COR-L47 (cell line): ENCODE measurements around the gene HSP90AB1.

ENCODE experiments used
- DNase-seq: peaks from one replicate; lab custom pipeline; 2025; lab: John Stamatoyannopoulos, UW

The HSP90AB1 gene

DNA sequence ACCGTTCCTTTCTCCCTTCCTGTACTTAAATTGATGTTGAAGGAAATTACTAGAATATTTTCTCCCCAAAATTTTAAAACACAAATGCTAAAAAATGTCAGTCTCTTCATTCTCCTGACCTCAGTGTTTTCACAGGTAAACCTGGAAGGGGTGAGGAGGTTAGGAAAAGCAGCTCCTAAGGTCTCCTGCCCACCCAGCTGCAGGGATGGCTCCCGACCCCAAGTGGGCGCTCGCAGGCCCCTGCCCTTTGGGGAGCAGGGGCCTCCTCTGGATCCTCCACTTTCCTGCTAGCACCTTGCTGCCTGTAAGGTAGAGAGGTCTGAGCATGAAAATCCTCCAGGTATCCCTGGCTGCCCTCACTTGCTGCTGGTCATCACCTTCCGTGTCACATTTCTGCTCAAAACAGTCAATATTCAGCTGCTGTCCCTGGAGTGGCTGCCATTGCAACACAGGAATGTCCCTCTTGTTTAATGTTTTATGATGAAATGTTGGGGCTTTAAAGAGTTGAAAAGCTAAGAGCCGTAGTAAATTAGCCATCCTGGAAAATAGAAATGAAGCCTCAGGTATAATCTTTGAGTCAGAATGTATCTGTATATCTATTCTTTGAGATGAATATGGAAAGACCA lies 10.9 kb upstream of the HSP90AB1 start:
- no peak for DNase-seq

DNA sequence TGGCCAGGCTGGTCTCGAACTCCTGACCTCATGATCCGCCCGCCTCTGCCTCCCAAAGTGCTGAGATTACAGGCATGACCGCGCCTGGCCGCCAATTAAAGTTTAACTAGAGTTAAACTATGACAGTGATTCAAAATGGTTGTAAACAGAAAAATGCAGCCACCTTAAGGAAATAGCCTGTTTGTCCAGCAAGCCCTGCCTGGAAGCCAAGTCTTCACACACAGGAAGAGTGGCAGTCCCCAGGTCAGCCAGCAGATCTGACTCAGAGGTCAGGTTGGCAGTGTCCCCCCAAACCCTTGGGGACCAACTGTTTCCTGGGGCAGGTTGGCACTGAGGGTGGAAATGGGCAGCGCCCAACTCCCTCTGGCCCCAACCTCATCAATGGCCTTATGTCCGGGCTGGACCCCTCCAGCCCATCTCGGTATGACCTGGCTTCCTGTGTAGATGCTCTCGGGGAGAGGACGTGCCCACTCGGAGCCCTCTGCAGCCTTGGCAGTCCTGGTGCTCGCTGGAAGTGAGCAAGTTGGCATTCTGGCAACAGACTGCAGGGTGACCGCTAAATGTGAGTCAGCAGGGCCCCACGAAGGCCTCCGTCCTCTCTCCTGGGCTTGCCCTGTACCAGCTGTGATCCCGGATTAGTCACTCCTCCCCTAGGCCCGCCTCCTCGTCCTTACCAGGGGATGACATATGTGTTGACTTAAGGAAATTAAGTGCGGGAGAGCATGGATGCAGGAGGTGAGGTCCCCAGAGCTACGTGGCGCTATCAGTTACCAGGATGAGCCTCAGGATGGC lies 9.7 kb upstream of the HSP90AB1 start:
- peak; percentile 69 for DNase-seq

- DNase-seq: peak; percentile 56
These were observed 9.0 kb upstream of the HSP90AB1 start for GRCh38 chr6:44237813-44238433.

DNA sequence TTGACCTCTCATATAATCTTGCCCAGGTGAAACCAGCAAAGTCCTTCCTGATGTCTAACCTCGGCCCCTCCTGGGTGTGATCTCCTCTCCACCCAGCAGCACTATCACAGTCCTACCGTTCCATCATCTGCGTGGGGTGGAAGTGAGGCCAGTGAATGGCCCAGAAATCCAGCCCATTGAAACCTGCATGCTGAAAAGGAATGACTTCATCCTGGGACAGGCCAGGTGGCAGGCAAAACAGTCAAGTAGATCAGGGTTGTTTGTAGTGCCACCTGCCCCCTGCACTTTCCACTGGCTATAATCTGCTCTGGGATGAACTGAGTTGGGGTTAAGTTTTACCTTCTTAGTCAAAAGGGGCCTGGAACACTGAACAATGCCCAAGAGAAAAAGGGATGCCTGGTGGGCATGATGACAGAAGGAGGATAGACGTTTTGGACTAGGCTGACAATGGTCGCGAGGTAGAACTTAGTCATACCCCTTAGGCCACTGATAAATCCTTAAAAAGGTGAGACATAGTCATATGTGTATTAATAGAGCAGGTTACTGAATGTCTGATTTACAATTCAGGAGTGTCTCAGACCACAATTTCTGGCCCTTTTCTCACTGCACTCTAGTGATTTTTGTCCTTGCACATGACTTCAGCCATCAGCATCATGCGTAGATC lies 8.1 kb upstream of the HSP90AB1 start:
- no peak for DNase-seq

- DNase-seq: no peak
These were observed 3.6 kb upstream of the HSP90AB1 start for GRCh38 chr6:44243345-44243744.

- DNase-seq: no peak
These were observed 1.4 kb upstream of the HSP90AB1 start for GRCh38 chr6:44245391-44245911.

DNA sequence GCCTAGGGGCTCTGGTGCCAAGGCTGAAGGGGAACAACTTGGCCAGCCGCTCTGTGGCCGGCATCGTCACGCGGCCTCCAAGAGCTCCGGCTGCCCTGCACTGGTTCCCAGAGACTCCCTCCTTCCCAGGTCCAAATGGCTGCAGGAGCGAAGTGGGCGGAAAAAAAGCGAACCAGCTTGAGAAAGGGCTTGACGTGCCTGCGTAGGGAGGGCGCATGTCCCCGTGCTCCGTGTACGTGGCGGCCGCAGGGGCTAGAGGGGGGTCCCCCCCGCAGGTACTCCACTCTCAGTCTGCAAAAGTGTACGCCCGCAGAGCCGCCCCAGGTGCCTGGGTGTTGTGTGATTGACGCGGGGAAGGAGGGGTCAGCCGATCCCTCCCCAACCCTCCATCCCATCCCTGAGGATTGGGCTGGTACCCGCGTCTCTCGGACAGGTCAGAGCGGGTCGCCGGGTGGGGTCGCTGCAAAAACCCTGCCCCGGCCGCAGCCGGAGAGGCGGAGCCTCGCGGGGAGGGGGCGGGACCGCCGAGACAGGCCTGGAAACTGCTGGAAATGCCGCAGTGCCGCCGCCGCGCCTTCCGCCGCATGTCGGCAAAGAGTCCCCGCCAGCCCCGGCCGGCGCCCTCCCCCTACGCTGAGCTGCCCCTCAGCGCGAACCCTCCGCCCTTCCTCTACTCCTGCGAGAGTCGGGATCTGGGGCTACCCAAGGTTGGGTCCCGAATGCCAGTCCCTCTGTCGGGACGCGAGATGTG lies 814 bp upstream of the HSP90AB1 start:
- peak; percentile 56 for DNase-seq

DNA sequence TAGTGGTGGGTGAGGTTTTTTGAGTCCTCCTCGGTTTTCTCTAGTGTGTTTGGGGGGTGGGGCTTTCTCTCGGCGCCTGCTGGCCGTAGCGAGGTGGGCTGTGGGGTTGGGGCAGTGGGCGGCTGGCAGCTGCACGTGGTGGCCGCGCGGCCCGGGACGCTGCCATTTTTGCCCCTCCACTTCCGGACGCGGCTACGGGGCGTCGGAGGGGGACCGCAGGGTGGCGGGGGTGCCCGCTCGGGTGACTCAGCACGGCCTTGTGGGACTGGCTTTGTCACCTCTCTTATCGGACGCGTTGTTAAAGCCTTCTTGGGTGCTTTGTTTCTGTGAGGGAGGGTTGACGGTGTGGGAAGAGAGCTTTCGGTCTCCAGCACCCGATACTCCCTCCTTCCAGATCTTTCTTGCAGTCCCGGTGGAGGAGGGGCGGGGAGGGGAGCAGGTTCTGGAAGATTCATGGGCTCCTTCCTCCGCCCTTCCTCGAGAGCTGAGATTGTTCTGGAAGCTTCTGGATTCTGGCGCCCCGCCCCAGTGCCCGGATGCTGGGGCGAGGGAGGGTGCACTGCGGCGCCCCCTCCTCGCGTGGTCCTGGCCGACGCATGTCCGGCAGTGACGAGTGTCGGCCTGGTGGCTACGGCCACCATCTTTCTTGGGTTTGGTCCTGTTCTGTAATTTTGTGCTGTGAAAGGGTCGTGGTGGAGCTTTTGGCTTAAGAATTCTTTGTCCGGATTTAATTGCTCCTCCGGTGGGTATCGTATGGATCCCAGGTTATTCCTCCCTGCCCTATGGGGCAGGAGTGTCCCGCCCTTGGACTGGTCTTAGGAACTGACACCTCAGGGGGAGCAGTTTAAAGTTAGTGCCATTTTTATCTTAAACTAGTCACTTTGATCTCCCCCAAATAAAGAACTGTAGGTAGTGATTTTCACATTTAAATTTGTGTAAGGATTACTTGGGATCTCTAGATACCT lies 719 bp downstream of the HSP90AB1 start:
- DNase-seq: peak; percentile 61

GRCh38 chr6:44248579-44248978 lies 1.7 kb downstream of the HSP90AB1 start:
- no peak for DNase-seq

DNA sequence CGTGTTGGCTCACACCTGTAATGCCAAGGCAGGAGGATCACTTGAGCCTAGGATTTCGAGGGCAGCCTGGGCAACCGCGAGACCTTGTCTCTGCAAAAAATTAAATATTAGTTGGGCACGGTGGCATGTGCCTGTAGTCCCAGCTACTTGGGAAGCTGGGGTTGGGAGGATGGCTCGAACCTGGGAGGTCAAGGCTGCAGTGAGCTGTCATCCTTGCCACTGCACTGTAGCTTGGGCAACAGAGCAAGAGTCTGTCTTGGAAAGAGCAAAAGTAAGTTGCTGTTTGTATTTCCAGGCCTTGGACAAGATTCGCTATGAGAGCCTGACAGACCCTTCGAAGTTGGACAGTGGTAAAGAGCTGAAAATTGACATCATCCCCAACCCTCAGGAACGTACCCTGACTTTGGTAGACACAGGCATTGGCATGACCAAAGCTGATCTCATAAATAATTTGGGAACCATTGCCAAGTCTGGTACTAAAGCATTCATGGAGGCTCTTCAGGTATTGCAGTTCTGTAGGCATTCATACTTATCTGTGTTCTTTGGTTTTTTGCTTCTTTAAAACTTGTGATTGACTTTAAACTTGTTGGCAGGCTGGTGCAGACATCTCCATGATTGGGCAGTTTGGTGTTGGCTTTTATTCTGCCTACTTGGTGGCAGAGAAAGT lies 2.3 kb downstream of the HSP90AB1 start:
- no peak for DNase-seq

GRCh38 chr6:44250067-44250717 lies 3.3 kb downstream of the HSP90AB1 start:
- DNase-seq: no peak

GRCh38 chr6:44250718-44251123 lies 3.8 kb downstream of the HSP90AB1 start:
- DNase-seq: no peak

DNA sequence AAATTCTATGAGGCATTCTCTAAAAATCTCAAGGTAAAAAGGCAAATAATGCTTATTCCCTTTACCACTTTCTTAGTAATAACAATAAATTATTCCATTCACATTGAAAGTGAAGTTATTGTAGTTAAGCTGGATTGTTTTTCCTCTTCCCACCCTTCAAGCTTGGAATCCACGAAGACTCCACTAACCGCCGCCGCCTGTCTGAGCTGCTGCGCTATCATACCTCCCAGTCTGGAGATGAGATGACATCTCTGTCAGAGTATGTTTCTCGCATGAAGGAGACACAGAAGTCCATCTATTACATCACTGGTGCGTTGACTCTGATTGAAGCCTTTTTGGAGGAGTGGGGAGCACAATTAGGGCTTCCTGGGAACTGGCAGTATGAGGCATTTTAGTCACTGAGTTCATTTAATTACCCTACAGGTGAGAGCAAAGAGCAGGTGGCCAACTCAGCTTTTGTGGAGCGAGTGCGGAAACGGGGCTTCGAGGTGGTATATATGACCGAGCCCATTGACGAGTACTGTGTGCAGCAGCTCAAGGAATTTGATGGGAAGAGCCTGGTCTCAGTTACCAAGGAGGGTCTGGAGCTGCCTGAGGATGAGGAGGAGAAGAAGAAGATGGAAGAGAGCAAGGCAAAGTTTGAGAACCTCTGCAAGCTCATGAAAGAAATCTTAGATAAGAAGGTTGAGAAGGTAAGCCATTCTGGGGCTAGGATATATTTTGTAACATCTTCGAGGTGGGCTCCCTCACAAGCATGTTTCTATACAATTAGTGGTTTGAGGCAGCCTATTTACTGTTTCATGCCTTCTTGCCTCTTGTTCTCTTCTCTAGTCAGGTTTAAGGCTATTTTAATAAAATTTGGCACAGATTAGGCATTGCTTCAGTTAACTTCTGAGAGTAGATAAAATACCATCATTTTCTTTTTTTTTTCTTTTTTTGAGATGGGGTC lies 4.9 kb downstream of the HSP90AB1 start:
- no peak for DNase-seq

DNA sequence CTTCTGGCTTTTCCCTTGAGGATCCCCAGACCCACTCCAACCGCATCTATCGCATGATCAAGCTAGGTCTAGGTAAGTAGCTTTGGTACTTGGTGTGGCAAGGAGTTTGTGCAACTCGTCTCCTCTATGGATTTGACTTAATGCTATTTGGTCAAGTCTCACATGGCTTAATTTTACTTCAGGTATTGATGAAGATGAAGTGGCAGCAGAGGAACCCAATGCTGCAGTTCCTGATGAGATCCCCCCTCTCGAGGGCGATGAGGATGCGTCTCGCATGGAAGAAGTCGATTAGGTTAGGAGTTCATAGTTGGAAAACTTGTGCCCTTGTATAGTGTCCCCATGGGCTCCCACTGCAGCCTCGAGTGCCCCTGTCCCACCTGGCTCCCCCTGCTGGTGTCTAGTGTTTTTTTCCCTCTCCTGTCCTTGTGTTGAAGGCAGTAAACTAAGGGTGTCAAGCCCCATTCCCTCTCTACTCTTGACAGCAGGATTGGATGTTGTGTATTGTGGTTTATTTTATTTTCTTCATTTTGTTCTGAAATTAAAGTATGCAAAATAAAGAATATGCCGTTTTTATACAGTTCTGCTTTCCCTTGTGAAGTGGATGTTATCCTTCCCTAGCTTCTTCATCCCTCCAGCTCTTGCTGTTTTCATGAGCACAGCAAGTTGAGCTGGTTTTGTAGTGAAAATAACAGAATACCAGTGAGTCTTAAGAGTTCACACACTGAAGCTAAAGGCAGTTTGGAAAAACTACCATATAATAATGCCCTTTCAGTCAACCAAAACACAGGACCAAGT lies 6.6 kb downstream of the HSP90AB1 start:
- peak; percentile 19 for DNase-seq

GRCh38 chr6:44254191-44255104 lies 7.5 kb downstream of the HSP90AB1 start:
- no peak for DNase-seq

- no peak for DNase-seq
These were observed 8.4 kb downstream of the HSP90AB1 start for GRCh38 chr6:44255105-44255808.
